ENCODE data around the gene LYSMD1.

DNA sequence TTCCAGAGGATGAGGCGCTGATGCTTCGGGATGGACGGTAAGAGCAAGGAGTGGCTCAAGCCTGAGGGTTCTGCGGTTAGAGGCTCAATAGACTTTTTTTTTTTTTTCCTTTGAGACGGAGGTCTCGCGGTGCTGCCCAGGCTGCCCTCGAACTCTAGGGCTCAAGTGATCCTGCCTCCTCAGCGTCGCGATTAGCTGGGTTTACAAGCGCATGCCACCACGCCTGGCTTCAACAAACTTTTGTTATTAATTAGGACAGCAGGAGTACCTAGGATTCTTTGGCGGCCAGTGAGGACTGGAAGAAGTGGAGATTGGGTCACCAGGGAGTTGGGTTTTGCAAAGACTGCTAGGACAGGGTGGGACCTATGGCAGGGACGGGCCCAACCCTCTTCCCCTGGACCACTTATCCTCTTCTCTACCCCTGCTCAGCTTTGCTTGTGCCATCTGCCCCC lies 829 bp upstream of the LYSMD1 start:
- TF ChIP-seq, protein P1, sequence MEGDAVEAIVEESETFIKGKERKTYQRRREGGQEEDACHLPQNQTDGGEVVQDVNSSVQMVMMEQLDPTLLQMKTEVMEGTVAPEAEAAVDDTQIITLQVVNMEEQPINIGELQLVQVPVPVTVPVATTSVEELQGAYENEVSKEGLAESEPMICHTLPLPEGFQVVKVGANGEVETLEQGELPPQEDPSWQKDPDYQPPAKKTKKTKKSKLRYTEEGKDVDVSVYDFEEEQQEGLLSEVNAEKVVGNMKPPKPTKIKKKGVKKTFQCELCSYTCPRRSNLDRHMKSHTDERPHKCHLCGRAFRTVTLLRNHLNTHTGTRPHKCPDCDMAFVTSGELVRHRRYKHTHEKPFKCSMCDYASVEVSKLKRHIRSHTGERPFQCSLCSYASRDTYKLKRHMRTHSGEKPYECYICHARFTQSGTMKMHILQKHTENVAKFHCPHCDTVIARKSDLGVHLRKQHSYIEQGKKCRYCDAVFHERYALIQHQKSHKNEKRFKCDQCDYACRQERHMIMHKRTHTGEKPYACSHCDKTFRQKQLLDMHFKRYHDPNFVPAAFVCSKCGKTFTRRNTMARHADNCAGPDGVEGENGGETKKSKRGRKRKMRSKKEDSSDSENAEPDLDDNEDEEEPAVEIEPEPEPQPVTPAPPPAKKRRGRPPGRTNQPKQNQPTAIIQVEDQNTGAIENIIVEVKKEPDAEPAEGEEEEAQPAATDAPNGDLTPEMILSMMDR (IDR thresholded peaks at IDR 0.05), result no peak
- no peak for TF ChIP-seq POLR2A (IDR thresholded peaks at IDR 0.05)
- no peak for TF ChIP-seq EP300 (IDR thresholded peaks at IDR 0.05)
